Measurements from ENCODE around the gene ARL2BP.

ARL2BP gene

DNA sequence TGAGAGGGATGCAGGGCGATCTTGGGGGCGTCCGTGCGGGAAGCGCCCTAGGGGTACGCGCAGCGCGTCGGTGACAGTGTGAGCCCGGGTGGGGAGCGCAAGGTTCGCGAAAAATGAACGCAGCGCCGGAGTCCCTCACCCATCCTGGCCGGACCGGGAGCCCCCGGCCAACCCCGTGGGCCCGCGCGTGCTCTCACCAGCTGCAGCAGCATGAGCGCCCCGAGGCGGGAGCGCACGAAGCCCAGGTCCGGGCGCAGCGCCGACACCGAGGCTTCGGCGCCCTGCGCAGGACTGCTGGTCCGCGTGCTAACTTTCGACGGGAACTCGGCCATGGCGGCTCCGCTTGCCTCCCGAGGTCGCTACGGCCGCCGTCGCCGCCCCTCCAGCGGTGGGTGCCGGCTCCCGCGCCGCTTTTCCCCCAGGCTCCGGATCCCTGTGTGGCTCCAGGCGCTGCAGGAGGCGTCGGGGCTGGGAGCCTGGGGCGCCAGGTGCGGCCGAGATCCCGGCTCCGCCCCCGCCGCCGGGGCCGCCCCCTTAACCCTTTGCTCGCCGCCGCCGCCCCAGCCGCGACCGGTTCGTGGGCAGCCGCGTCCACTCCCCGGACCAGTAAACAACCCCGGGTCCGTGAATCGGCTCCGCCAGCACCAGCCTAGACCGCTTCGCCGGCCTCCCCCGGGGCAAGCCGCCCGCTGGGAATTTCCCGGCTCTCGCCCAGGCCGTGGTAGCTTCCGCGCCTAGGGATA, 39.3 kb downstream of the ARL2BP start, which contains the start of gene PLLP:
Gene PLLP (minus strand): TSS at position 464 of the 743 bp plus-strand sequence. CDS start 132 bp downstream, at position 332.
- peak in 5 of 6 experiments; percentile 21 to 67 (median 51) for DNase-seq

DNA sequence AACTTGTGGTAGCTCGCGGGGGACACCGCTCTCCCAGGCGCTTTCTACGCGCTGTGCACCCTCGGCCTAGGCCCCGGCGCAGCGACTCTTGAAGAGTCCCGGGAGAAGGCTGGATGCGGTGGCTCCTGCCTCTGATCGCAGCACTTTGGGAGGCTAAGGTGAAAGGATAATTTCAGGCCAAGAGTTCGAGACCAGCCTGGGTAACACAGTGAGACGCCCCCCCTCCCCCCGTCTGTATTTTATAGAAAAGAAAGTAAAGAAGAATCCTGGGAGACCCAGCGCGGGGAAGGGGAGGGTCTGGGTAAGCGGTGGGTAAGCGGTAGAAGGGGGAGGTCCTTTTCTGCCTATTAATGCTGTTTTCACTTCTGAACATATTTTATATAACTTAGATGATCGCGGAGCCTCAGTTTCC, 39.9 kb downstream of the ARL2BP start:
- DNase-seq: no peak

DNA sequence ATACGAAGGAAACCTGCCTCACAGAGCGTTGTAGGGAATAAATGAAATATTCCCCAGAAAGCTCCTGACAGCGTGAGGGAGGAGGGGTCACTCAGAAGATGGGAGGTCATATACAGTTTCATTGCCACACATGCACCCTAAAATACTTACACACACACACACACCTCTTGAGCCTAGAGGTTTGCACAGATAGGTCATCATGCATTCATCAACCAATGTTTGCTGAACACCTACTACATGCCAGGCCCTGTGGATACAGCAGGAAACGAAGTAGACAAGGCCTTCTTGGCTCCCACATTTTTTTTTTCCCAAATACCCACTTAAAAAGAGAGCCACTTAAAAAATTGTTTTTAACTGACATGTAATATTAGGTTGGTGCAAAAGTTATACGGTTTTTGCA, 40.3 kb downstream of the ARL2BP start:
- DNase-seq: no peak

DNA sequence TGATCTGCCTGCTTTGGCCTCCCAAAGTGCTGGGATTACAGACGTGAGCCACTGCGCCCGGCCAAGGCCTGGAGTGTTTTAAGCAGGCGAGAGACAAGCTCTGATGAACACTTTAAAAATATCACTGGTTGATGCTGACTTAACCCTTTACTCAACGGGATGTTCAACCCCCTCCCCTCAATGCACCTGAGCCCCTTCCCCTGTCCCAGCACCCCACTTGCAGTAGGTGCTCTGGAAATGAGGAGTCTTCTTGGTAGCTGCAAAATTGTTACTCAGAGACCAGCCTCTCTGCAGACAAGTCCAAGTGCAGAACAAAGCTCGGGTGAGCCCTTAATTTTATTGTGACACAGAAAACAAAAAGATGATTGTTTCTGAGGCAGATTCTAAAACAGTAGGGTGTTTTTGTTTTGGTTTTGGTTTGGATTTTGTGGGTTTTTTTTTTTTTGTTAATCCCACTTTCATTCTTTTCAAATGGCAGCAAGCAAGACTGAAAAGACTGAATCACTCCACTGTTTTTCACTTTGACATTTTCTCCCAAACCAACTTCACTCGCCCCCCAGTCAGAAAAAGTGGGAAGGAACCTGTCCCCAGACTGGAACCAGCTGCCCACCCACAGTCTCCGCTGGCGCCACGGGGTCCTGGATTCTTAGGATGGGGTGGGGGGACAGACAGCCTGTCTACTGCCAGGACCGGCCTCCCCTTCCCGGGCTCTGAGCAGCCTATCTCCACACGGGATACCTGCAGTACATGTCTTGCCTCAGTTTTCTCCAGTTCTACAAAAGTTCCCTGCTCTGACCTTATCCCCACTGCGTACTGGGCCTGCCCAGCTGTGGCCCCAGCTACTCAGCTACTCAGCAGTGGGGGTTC, 44.6 kb downstream of the ARL2BP start:
- no peak for DNase-seq

DNA sequence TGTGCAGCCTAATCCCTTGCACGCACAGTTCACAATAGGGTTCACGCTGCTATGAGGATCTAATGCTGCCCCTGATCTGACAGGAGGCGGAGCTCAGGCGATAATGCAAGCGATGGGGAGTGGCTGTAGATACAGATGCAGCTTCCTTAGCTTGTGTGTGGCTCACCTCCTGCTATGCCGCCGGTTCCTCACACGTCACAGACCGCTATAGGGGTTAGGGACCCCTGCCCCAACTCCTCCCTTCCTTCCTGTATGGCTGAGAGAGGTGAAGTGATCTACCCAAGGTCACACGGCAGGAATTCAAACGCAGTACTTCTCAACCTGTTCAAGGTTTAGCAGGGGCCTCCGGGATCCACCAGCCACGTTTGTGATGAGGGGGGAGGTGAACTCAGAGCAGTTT, 52.8 kb downstream of the ARL2BP start:
- peak; percentile 14 to 74 (median 40) for DNase-seq

DNA sequence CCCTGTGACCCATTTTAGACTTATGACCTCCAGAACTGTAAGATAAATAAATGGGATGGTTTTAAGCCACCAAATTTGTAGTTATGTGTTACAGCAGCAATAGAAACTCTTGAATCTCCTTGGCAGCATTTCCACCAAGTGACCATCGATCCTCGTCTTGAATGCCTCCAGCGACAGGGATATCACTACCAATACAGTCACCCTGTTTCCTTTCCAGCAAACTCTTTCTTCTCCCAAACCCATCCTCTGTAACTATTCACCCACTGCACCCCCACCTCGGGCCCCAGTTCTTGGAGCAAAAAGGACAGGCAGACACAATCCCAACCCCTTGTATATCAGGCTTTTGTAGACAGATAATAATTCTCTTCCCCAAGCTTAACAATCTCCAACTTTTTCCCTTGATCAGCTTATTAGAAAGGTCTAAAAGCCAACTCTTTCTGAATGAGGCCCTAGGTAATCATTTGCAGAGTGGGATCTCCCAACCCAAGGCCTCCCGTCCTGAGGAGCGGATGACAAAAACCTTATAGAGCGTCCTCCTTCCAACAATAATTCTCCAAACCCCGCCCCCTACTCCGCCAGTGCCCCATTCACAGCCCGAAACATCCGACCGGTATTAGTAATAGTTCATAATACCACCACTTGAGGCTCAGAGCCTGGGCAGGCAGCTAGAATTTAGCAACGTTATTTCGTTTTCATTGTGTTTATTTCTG, 54.1 kb downstream of the ARL2BP start:
- DNase-seq: no peak

DNA sequence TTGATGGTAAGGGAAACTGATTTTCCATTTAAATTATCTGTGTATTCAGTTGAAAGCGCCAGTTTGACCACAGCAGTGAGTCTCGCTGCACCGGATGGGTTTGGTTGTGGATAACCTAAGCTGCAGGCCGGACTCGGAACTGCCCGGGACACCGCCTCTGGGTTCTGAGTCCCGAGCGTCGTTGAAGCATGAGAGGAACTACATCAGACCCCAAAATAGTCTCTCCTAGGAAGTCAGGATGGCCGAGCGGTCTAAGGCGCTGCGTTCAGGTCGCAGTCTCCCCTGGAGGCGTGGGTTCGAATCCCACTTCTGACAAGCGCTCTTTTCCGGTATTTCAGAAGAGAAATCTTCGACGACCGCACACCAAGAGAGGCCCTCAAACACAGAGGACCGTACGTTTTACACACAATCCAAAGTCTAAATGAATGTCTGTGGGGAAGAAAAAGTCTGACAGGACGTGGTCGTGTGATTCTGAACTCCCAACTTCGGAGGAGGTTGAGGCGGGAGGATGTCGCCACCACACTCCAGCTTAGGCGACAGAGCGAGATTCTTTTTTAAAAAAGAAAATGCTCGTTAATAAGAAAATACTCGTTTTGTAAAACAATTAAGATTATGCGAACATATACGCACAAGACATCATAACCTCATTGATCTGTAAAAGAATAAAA, 54.8 kb downstream of the ARL2BP start:
- DNase-seq: peak; percentile 73 to 92 (median 80)

DNA sequence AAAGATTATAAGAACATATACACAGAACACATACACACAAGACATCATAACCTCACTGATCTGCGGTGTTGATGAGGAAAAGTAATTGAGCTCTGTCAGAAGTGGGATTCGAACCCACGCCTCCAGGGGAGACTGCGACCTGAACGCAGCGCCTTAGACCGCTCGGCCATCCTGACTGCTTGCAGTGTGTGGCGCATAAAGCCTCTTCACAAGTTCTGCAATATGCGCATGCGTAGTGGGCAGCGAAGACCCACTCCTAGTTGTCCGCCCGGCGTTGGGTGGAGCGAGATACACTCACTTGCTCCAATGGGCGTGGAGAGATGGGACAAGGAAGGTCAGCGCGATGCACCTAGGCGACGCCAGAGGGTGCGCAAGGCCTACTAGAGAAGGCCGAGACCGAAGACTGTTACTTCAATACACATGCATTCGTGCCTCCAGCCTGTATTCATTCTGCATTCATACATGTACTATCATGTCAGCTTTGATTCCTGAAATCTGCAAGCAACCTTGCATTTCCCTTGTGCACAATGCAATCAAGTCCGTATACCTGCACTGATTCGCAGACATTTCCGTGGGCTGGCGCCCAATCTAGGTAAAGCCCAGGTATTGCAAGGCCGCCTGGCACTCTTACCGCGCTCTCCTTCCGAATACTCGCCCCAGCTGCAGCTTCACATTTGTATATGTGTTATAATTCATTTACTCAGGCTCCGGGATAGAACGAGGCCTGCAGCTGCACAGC, 55.5 kb downstream of the ARL2BP start:
- DNase-seq: peak; percentile 98 to 100 (median 99)

DNA sequence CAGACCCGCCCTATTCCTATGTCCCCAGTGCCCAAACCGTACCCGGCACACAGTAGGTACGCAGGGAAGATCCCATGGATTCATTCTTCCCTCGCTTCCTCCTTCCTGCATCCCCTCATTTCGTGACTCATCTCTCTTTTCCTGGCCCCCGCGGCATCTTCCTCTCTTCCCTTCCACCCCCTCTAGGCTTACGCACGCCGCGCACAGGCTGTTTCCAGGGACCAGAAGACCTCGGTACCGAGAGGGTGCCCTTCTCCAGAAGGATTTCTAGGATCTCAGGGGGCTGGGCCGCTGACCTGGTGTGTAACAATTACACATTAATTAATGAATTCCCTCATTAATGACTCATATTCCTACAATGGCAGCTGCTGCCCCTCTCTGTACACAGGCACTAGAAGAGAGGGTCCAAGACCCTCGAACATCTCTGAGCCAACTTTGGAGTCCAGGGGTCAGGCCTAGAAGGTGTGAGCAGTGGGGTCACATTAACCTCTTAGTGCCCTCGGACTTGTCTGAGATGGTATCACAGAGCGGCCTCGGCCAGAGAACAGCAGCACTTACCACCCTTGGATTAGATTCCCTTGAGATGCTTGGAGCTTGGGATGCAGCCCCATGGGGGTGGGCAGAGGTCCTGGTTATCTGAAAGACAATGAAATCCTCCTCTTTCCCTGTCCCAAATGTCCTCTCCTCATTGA, 56.2 kb downstream of the ARL2BP start:
- no peak for DNase-seq

Measured in stimulated activated naive CD4-positive, alpha-beta T cell (primary cell).